Skeletal muscle satellite cell (primary cell): ENCODE data around the gene DRAM2.
A peak's percentile ranks its signal among the peaks of the same experiment; 100 is the strongest.
"Not testable (repeated sequence)": the region's sequence is repeated elsewhere in the genome, so short reads cannot be mapped to it uniquely, and the experiment has no call there.

Experiments
- H3K27me3 ChIP-seq: 2 replicates; pipeline ENCODE4 v1.7.0; 2013; ENCODE audit warnings: low read length; ENCODE audit not compliant: control insufficient read depth, insufficient read depth
- H3K36me3 ChIP-seq: 2 replicates; pipeline ENCODE4 v1.7.0; 2013; ENCODE audit warnings: mild to moderate bottlenecking, control low read depth, low read length; ENCODE audit not compliant: insufficient read depth
- H3K4me1 ChIP-seq: 2 replicates; pipeline ENCODE4 v1.7.0; 2013; ENCODE audit warnings: low read length; ENCODE audit not compliant: control insufficient read depth, insufficient read depth
- H3K4me2 ChIP-seq: 2 replicates; pipeline ENCODE4 v1.7.0; 2013; ENCODE audit warnings: mild to moderate bottlenecking, low read length
- H3K4me3 ChIP-seq: 2 replicates; pipeline ENCODE4 v1.7.0; 2013; ENCODE audit warnings: low read length
- H3K9ac ChIP-seq: 2 replicates; pipeline ENCODE4 v1.7.0; 2013; ENCODE audit warnings: mild to moderate bottlenecking, low read depth, low read length, moderate library complexity
- H3K9me3 ChIP-seq: replicated peaks from 2 replicates; pipeline ENCODE4 v1.7.0; 2013; ENCODE audit warnings: mild to moderate bottlenecking, control low read depth, low read length

Gene DRAM2

DNA sequence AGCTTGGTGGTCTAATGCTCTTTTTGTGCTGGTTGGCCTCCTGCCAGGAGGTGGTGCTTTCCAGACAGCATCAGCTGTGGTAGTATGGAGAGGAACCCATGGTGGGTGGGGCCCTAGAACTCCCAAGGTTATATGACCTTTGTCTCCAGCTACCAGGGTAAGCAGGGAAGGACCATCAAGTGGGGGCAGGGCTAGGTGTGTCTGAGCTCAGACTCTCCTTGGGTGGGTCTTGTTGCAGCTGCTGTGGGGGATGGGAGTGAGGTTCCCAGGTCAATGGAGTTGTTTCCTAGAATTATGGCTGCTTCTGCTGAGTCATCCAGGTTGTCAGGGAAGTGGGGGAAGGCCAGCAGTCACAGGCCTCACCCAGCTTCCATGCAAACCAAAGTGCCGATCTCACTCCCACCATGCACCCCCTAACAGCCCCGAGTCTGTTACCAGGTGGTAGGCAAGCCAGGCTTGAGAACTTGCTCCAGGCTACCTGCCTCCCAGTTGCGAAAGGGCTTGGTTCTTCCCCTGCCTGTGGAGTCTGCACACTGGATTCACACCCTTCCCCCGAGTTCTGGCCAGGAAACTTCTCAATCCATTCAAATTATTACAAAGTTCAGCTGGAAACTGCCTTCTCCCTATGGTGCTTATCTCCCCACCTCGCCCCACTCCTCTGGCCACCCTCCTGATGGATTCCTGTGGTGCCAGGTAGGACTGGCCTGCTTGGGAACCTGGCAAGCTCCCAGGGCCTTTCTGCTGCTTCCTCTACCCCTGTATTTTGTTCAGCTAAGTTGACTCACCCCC is 37.8 kb downstream of the DRAM2 start:
- H3K9me3 ChIP-seq: no peaks in the 10 kb centered on the region
- no peak overlapping the region for H3K9ac ChIP-seq
- no peak overlapping the region for H3K4me2 ChIP-seq
- no peaks in the 10 kb centered on the region for H3K4me1 ChIP-seq
- no peak overlapping the region for H3K4me3 ChIP-seq
- H3K27me3 ChIP-seq: no peaks in the 10 kb centered on the region
- H3K36me3 ChIP-seq: no peaks in the 10 kb centered on the region

DNA sequence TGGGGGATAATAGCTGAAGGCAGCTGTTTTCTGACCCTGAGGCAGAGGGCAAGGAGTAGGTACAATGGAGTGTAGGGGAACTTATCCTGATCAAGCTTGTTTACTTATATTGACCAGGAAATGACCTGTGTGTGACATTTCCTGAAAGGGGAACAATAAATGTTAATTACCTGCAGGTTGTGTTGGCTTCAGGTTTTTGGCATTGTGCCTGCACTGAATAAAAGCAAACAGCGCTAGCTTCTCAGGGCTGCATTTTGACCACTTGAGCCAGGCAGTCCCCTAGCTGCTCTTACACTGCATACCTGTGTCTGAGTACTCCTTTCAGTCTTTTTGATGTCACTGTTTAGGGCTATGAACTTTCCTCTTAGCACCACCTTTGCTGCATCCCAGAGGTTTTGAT is 40.6 kb downstream of the DRAM2 start:
- Histone ChIP-seq H3K27me3 (no peaks in the 10 kb centered on the region), H3K4me1 (no peaks in the 10 kb centered on the region), H3K9ac (no peak overlapping the region), H3K36me3 (no peaks in the 10 kb centered on the region), H3K4me3 (no peak overlapping the region), H3K4me2 (no peak overlapping the region), H3K9me3 (no peaks in the 10 kb centered on the region)

DNA sequence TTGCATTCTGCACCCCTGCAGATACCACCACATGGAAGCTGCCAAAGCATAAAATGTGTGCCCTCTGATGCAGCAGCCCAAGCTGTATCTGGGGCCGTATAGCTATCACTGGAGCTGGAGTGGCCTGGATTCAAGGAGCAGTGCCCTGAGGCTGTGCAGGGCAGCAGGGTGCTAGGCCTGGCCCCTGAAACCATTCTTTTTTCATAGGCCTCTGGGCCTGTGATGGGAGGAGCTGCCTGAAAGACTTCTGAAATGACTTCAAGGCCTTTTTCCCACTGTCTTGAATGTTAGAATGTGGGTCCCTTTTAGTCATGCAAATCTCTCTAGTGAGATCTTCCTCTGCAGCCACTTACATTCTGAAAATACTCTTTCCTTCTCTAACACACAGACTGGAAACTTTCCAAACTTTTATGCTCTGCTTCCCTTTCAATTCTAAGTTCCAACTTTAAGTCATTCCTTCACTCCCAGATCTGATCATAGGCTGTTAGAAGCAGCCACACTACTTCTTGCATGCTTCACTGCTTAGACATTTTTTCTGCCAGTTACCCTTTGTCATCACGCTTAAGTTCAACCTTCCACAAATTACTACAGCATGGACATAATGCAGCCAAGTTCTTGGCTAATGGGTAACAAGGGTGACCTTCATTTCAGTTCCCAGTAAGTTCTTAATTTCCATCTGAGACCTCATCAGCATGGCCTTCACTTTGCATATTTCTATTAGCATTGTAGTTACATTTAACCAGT is 42.4 kb downstream of the DRAM2 start:
- Histone ChIP-seq H3K4me1 (no peaks in the 10 kb centered on the region), H3K9me3 (no peaks in the 10 kb centered on the region), H3K9ac (no peak overlapping the region), H3K27me3 (no peaks in the 10 kb centered on the region), H3K4me3 (no peak overlapping the region), H3K4me2 (no peak overlapping the region), H3K36me3 (no peaks in the 10 kb centered on the region)

DNA sequence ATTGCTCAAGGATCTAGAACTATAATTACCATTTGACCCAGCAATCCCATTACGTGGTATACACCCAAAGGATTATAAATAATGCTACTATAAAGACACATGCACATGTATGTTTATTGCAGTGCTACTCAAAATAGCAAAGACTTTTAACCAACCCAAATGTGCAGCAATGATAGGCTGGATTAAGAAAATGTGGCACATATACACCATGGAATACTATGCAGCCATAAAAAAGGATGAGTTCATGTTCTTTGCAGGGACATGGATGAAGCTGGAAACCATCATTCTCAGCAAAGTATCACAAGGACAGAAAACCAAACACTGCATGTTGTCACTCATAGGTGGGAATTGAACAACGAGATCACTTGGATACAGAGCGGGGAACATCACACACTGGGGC is 44.5 kb downstream of the DRAM2 start:
- not testable (repeated sequence) for H3K9ac ChIP-seq, H3K27me3 ChIP-seq, H3K4me3 ChIP-seq, H3K4me1 ChIP-seq, H3K9me3 ChIP-seq, H3K4me2 ChIP-seq, H3K36me3 ChIP-seq

DNA sequence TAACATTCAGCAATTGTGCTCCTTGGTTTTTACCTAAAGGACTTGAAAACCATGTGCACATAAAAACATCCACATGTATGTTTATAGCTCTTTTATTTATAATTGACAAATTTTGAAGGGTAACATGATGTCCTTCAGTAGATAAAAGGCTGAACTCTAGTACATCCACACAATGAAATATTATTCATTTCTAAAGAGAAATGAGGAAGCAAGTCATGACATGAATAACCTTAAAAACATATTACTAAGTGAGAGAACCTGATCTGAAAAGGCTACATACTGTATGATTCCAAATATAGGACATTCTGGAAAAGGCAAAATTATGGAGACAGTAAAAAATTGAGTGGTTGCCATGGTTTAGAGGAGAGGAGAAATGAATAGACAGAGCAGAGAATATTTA is 50.3 kb downstream of the DRAM2 start:
- Histone ChIP-seq H3K4me3 (no peak overlapping the region), H3K36me3 (no peaks in the 10 kb centered on the region), H3K4me2 (no peak overlapping the region)

DNA sequence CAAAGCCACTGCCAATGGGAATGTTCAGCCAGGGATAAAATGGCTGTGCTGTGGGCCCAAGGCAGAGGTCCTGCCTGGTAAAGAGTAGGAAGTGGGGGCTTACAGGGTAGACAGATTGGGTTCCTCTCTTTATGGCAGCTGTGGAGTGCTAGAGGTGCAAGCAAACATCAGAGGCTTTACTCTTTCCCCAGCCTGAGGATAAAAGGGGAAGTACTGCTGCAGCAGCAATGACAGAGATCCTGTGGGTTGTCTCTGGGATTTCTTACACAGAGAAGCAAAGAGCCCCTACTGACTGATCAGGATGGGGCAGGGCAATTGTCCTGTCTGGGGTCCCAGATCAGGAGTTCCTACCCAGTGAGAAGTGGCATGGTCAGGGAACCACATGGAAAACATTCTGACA is 54.2 kb downstream of the DRAM2 start:
- H3K27me3 ChIP-seq: peaks cover 2% of the 10 kb centered on the region
- H3K36me3 ChIP-seq: no peaks in the 10 kb centered on the region
- H3K9me3 ChIP-seq: no peaks in the 10 kb centered on the region
- no peak overlapping the region for H3K9ac ChIP-seq
- H3K4me1 ChIP-seq: peaks cover 12% of the 10 kb centered on the region
- H3K4me3 ChIP-seq: no peak overlapping the region
- no peak overlapping the region for H3K4me2 ChIP-seq

More for the DNA sequence above, 50.3 kb downstream of the DRAM2 start:
- no peaks in the 10 kb centered on the region for H3K9me3 ChIP-seq
- H3K4me1 ChIP-seq: no peaks in the 10 kb centered on the region
- H3K9ac ChIP-seq: no peak overlapping the region
- H3K27me3 ChIP-seq: peaks cover 2% of the 10 kb centered on the region

DNA sequence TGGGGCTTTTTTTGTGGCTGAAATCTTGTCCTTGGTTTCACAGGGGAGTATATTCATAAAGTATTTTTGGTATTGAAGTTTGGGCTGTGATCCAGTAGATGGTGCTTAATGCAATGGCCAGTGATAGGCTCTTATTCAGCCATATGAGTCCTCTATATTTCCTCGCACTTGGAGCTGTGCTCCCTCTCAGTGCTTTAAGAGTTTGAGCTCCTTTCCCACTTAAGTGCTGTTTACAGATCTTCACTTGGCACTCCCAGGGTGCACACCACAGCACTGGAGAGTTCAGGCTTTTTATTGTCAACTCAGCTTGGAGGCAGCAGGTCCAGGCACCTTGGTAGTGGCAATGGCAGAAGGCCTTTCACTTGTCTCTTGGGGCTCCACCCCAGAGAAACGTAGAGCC is 54.9 kb downstream of the DRAM2 start:
- Histone ChIP-seq H3K4me2 (no peak overlapping the region), H3K9me3 (no peaks in the 10 kb centered on the region), H3K27me3 (peaks cover 2% of the 10 kb centered on the region), H3K4me3 (no peak overlapping the region), H3K9ac (no peak overlapping the region), H3K4me1 (peaks cover 12% of the 10 kb centered on the region), H3K36me3 (no peaks in the 10 kb centered on the region)

DNA sequence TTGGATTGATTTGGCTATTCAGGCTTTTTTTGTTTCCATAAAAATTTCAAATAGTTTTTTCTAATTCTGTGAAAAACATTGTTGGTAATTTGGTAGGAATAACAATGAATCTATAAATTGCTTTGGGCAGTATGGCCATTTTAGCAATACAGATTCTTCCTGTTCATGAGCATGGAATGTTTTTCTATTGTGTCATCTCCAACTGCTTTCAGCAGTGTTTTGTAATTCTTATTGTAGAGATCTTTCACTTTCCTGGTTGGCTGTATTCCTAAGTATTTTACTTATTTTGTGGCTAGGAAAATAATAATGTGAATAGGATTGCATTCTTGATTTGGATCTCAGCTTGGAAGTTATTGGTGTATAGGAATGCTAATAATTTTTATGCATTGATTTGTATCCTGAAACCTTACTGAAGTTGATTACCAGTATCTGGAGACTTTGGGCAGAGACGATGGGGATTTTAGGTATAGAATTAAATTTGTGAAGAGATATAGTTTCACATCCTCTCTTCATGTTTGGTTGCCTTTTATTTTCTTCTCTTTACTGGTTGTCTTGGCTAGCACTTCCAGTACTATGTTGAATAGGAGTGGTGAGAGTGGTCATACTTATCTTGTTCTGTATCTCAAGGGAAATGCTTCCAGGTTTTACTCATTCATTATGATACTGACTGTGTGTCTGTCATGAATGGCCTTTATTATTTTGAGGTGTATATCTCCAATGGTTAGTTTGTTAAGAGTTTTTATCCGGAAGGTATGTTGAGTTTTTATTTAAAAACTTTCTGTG is 57.3 kb downstream of the DRAM2 start:
- H3K9me3 ChIP-seq: no peaks in the 10 kb centered on the region
- H3K9ac ChIP-seq: no peak overlapping the region
- no peaks in the 10 kb centered on the region for H3K36me3 ChIP-seq
- peaks cover 12% of the 10 kb centered on the region for H3K4me1 ChIP-seq
- peak overlapping the region; percentile 57 for H3K4me2 ChIP-seq
- H3K4me3 ChIP-seq: no peak overlapping the region
- H3K27me3 ChIP-seq: no peaks in the 10 kb centered on the region

DNA sequence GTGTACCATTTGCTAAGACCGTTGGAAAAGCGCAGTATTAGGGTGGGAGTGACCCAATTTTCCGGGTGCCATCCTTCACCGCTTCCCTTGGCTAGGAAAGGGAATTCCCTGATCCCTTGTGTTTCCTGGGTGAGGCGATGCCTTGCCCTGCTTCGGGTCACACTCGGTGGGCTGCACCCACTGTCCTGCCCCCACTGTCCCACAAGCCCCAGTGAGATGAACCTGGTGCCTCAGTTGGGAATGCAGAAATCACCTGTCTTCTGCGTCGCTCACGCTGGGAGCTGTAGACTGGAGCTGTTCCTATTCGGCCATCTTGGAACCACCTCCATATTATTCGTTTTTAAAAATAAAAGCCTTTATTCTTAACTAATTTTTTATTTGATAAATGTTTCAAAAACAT is 60.6 kb downstream of the DRAM2 start:
- not testable (repeated sequence) for H3K9ac ChIP-seq, H3K9me3 ChIP-seq, H3K4me3 ChIP-seq, H3K36me3 ChIP-seq, H3K27me3 ChIP-seq, H3K4me2 ChIP-seq
- peaks cover 12% of the 10 kb centered on the region for H3K4me1 ChIP-seq

DNA sequence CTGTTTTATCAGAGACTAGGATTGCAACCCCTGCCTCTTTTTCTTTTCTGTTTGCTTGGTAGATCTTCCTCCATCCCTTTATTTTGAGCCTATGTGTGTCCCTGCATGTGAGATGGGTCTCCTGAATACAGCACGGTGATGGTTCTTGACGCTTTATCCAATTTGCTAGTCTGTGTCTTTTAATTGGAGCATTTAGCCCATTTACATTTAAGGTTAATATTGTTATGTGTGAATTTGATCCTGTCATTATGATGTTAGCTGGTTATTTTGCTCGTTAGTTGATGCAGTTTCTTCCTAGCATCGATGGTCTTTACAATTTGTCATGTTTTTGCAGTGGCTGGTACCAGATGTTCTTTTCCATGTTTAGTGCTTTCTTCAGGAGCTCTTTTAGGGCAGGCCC is 62.6 kb downstream of the DRAM2 start:
- not testable (repeated sequence) for H3K4me2 ChIP-seq, H3K27me3 ChIP-seq, H3K36me3 ChIP-seq, H3K4me3 ChIP-seq, H3K4me1 ChIP-seq, H3K9me3 ChIP-seq, H3K9ac ChIP-seq
